Uterus (tissue), 2 donors: ENCODE results near the gene DPF3.

Experiments used
- CTCF ChIP-seq, 4 experiments: fragments of 200-600 bp in 2 of 4; fragments of 450-650 bp in 2 of 4; sonication (generic) in 2 of 4; IDR thresholded peaks; one replicate each; pipeline ENCODE4 v1.5.1; 2016 to 2019; ENCODE audit warnings: antibody characterized with exemption in 4 of 4, mild to moderate bottlenecking in 2 of 4, moderate library complexity in 1 of 4
- POLR2A ChIP-seq, 2 donors: fragments of 450-650 bp; IDR thresholded peaks; one replicate each; pipeline ENCODE4 v1.6.1; 2016; ENCODE audit warnings: antibody characterized with exemption in 2 of 2, mild to moderate bottlenecking in 1 of 2, moderate library complexity in 1 of 2

DNA sequence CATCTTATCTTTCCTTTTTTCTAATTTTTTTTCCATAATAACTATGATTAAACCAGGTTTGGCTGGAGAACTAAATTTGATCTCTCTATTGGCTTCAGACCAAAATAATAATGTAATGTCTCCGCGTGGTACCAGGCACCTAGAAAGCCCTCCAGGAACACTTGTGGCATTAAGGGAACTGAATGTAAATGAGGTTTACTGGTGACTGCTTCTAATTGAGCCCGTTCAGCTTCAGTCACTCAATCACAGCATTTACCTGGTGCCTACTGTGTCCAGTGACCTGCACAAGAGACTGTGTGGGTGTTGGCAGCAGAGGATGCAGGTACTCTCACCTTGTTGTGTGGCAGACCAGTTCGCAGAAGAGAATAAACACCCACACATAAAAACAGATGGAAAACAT lies 302.5 kb downstream of the DPF3 start:
- TF ChIP-seq CTCF (IDR thresholded peaks at IDR 0.05) (no peak), POLR2A (IDR thresholded peaks at IDR 0.05) (no peak)
